Stimulated activated CD8-positive, alpha-beta memory T cell treated with anti-CD3 and anti-CD28 coated beads, Interleukin-15, amount 100 ng/mL, for 4 hours (primary cell): ENCODE results near the gene SLC22A17.
"Not testable (repeated sequence)": the region's sequence is repeated elsewhere in the genome, so short reads cannot be mapped to it uniquely, and the experiment has no call there.

ENCODE experiments used
- DNase-seq, 2 donors: peaks; one replicate each; pipeline ENCODE4 v3.0.0-alpha.2; 2020; ENCODE audit warnings: low read depth in 2 of 2

The SLC22A17 gene

DNA sequence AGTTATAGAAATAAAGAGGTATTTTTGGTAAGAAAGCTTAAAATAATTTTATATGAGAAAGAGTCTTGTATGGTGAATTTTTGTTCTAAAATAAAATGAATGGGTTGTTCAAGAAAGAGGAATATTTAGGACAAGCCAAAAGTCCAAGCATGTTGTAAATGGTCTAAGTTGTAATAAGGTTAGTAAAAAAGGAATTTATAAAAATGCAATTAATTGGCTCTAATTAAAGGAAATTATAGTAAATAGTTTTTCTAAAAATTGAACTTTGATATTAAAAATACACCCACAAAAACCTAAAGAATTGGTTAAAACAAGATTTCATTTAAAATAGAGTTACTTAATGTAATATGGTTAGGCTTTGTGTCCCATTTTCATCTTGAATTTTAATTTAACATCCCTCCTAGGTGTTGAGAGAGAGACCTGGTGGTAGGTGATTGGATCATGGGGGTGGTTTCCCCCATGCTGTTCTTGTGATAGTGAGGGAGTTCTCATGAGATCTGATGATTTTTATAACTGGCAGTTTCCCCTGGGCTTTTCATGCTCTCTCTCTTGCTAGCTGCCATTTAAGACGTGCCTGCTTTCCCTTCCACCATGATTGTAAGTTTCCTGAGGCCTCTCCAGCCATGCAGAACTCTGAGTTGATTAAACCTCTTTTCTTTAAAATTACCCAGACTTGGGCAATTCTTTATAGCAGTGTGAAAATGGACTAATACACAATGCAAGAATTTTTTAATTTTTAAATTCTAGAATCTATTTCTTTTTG, 13.0 kb downstream of the SLC22A17 start:
- no peak for DNase-seq

DNA sequence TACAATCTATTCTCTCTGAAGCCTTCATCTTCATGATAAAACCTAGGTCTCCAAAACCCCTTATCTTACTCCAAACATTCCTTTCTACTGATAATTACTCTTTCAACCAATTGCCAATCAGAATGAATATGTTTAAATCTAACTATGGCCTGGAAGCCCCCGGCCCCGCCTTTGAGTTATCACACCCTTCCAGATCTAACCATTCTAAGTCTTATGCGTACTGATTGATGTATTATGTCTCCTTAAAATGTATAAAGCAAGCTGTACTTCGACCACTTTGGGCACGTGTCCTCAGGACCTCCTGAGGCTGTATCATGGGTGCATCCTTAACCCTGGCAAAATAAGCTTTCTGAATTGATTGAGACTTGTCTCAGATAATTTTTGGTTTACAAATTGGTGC, 17.1 kb downstream of the SLC22A17 start:
- DNase-seq, result no peak

DNA sequence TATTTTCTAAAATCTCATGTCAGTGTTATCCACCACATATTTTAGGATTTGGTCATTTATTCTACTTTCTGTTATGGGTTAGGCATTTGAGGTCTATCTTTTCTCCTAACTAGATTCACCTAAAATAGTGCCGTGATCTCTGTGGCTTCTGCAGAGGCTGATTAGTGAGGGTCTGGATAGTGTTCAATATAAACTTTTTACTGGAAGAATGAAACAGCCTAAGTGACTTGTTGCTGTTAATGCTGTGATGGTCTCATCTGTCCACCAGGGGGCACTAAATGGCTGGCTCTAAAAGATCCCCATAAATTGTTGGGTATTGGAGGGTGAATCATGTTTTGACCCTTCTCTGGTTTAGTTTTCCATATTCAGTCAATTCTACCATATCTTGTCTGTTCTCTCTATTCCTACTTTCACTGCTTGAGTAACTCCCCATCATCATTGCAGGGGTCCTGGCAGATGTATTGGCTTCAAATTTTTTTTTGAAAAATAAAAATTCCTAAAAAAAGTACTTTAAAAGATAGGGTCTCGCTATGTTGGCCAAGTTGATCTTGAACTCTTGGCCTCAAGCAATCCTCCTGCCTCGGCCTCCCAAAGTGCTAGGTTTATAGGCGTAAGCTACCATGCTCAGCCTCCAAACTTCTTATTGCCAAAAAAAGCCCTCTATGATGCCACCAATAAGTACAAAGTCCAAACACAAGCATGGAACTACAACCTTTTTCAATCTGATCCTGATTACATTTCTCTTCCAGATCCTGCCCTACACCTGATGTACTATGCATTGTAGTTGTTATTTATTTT, 24.5 kb downstream of the SLC22A17 start:
- DNase-seq, result peak; percentile 22 to 55

DNA sequence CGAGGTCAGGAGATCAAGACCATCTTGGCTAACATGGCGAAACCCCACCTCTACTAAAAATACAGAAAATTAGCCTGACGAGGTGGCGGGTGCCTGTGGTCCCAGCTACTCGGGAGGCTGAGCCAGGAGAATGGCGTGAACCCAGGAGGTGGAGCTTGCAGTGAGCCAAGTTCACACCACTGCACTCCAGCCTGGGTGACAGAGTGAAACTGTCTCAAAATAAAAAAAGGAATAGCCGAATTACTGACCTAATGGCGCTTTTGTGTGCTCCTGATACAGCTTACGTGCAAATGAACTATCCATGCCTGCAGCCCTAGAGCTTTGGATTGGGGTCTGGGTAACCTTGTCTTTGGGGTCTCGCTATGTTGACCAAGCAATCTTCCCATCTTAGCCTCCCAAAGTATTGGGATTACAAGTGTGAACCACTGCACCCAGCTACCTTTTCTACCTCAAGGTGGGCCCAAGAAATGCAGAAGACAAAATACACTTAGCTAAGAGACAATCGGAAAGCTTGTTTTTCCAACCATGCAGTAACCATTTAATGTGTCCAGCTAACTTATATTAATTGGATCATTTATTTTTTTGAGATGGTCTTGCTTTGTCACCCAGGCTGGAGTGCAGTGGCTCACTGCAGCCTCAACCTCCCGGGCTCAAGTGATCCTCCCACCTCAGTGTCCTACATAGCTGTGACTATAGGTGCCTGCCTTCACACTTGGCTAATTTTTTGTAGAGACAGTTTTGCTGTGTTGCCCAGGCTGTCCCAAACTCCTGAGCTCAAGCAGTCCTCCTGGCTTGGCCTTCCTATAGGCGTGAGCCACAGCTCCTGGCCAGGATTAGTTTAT, 26.0 kb downstream of the SLC22A17 start:
- no peak for DNase-seq

DNA sequence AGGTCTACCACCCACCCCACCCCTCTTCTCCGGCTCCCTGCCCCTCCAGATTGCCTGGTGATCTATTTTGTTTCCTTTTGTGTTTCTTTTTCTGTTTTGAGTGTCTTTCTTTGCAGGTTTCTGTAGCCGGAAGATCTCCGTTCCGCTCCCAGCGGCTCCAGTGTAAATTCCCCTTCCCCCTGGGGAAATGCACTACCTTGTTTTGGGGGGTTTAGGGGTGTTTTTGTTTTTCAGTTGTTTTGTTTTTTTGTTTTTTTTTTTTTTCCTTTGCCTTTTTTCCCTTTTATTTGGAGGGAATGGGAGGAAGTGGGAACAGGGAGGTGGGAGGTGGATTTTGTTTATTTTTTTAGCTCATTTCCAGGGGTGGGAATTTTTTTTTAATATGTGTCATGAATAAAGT, 26.9 kb downstream of the SLC22A17 start:
- DNase-seq, result not testable (repeated sequence)

DNA sequence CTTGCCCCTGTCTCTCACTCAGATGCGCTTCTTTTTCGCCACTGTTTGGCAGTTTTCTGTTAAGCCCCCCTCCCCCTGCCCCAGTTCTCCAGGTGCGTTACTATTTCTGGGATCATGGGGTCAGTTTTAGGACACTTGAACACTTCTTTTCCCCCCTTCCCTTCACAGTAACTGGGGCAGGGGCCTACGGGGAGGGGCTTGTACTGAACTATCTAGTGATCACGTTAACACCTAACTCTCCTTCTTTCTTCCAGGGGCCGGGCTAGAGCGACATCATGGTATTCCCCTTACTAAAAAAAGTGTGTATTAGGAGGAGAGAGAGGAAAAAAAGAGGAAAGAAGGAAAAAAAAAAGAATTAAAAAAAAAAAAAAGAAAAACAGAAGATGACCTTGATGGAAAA, 27.7 kb downstream of the SLC22A17 start:
- no peak for DNase-seq

DNA sequence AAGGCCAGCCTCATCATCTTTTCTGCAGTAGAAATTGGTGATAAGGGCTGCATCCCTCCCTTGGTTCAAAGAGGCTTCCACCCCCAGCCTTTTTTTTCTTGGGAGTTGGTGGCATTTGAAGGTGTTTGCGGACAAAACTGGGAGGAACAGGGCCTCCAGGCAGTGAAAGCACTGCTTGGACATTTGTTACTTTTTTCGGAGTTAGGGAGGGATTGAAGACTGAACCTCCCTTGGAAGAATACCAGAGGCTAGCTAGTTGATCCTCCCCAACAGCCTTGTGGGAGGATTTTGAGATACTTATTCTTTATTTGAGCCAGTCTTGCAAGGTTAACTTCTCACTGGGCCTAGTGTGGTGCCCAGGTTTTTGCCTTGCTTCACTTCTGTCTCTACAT, 28.2 kb downstream of the SLC22A17 start:
- DNase-seq, result no peak

DNA sequence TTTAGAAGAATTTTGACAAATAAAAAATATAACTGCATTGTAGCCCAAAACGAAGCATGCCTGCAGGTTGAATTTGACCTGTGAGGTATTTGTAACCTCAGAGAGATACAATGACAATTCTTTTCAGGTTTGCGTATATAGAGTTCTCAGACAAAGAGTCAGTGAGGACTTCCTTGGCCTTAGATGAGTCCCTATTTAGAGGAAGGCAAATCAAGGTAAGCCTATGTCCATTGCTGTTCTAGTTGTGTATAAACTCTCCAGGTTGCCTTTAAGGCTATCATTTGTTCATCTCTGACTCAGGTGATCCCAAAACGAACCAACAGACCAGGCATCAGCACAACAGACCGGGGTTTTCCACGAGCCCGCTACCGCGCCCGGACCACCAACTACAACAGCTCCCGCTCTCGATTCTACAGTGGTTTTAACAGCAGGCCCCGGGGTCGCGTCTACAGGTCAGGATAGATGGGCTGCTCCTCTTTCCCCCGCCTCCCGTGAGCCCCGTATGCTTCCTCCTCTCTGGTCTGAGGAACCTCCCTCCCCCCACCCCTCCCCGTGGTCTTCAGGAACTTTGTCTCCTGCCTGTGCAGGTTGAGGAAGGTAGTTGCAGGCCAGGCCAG, 28.7 kb downstream of the SLC22A17 start:
- DNase-seq, result no peak

DNA sequence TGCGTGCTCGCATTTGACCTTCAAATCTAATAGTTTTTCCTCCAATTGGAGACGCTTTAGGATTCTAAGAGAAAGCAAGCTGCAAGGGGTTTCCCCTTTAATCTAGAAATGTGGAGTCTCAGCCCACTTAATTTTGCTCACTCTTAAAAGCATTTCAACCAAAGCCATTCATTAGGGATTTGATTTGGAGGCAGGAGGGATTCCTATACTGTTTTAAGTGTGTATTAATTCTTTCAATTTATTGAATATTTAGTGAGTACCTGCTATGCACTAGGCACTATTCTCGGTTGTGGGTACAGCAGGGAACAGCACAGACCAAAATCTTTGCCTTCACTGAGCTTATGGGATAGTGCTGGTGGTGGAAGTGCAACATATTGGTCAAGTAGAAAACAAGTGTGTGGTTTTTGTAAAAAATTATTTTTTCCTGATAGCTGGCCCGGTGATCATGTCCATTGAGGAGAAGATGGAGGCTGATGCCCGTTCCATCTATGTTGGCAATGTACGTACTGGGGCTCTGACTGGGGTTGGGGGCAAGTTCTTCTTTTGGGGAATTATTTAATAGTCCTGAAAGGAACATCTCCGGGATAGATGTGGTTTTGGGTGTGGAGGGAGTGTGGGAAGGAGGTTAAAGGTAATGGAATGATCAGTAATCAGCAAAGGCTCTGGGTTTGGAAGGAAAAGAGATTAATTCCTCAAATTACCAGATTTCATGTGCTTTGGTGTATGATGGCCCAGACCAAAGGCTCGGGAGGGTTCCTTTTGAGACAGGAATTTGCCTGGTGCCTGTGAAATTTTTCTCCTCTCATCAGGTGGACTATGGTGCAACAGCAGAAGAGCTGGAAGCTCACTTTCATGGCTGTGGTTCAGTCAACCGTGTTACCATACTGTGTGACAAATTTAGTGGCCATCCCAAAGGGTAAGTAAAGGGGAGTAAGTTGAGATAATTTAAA, 29.8 kb downstream of the SLC22A17 start:
- DNase-seq, result no peak

DNA sequence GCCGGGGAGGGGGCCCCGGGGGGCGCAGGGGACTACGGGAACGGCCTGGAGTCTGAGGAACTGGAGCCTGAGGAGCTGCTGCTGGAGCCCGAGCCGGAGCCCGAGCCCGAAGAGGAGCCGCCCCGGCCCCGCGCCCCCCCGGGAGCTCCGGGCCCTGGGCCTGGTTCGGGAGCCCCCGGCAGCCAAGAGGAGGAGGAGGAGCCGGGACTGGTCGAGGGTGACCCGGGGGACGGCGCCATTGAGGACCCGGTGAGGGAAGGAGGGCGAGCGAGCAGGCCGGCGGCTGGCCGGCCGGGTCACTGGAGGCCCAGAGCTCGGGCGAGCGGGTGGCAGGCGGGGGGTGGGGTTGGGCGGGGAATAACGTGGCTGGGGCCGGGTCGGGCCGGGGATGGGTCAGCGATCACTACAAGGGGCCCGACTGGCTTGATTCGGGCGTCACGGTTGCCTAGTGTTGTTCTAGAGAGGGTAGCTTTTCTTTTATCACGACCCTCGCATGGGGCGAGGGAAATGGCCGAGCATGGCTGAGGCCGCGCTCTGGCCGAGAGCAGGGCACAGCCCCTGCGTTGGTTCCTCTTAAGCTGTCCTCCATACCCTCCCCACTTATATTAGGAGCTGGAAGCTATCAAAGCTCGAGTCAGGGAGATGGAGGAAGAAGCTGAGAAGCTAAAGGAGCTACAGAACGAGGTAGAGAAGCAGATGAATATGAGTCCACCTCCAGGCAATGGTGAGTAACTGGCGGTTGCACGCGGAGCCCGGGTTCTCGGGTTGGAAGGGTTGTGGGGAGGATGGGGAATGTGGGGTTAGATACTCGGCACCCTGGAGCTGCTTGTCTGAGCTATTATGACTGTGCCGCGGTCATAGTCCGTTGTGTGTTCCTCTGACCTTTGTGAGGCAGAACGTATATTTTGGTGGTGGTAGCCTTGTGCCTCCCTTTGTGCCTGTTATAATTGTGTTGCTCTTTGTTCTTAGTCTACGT, 30.8 kb downstream of the SLC22A17 start:
- peak; percentile 26 to 33 for DNase-seq

DNA sequence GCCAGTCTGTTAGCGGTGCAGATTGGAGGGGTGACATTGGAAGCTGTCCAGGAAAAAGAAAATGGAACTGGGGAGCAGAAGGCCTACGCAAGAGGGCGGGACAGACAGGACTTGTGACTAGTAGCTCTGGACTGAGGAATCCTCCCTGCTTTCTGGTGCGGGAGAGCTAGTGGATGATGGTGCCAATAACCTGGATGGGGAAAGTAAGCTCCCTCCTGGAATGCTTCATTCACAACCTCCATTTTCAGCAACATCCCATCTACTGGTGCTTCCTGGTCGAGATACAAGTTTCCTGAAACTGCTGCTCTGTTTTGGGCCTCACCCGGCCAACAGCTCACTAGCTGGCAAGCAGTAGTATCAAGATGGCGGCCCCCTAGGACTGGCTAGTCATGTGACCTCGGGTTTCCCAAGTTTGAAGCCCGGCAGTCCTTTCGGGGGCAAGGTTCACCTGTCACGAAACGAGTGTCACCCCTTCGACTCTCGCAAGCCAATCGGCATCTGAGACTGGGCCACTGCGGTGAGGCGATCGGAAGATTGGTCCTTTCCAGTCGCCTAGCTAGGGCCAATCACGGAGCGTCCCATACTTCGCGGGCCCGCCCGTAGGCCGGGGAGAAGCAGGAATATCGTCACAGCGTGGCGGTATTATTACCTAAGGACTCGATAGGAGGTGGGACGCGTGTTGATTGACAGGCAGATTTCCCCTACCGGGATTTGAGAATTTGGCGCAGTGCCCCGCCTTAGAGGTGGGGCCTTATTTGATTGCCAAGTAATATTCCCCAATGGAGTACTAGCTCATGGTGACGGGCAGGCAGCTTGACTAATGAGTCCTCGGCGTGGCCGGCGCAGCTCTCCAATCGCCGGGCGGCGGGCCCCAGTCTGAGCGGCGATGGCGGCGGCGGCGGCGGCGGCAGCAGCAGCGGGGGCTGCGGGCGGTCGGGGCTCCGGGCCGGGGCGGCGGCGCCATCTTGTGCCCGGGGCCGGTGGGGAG, 31.8 kb downstream of the SLC22A17 start, which contains the start of gene PABPN1:
TSS of gene PABPN1 (plus strand) at position 874 of the 988 bp plus-strand sequence. CDS start at position 887, 13 bp downstream.
- DNase-seq, result peak; percentile 94 to 97

DNA sequence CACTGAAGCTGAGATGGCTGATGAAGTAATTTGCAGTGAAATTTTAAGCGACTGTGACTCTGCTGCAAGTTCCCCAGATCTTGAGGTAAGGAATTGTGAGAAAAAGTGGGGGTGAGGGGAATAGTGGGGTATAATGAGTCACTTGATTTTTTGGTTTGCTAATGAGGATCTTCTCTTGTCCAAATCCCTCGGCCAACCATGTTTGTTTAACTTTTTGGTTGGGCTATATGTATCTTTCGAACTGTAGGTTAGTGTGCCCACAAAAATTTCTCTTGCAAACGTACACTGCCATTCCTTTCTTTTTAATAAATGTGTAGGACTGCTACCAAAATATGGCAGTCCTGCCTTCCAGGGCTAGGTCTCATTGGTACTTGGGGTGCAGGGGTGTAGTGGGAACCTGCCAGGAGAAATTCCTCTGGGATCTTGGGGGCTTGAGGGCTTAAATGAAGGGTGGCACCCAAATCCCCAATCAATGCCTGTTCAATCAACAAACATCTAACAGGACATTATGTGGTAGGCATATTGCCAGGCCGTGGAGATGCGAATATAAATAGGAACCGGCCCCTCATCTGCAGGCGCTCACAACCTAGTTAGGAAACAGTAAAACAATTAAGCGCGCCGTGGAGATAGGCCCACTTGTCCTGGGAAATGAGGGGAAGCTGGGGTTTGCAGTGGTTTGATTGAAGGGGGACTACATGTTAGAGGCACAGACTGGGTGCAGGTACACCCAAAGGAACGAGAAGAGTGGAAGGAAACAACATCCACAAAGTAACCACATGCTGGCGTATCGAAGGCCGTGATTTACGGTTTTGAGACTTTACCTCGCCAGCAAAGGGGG, 32.7 kb downstream of the SLC22A17 start:
- no peak for DNase-seq

DNA sequence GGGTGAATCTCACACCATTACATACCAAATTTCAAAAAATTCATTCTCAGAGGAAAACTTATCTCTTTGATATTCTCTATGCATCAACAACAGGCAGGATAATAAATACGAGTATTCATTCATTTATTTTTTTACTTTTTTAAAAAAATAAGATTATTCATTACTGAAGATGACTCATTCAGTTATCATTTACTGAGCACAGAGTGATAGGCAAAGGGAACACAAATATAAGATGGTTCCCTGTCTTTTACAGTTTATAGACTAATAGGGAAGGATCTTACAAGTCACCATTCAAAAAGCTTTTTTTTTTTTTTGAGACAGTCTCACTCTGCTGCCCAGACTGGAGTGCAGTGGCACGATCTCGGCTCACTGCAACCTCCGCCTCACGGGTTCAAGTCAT, 36.4 kb downstream of the SLC22A17 start:
- no peak for DNase-seq

DNA sequence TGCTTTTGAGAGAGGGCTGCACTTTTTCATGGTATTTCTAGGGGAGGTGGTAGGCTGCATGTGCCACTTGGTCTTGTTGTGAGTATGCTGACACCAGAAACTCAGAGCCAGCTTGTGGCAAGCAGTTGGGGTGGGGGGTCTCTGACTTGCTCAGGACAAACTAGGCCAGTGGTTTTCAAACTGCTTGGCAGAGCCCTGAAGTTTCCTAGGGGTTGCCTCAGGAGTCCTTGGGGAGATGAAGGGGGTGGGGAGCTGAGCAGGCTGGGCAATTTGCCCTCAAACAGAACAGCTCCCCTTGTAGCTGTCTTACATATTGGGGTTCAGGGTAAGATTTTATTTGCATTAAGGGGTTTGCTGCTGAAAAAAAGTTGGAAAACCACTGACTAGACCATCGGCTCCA, 42.1 kb downstream of the SLC22A17 start:
- DNase-seq, result no peak

DNA sequence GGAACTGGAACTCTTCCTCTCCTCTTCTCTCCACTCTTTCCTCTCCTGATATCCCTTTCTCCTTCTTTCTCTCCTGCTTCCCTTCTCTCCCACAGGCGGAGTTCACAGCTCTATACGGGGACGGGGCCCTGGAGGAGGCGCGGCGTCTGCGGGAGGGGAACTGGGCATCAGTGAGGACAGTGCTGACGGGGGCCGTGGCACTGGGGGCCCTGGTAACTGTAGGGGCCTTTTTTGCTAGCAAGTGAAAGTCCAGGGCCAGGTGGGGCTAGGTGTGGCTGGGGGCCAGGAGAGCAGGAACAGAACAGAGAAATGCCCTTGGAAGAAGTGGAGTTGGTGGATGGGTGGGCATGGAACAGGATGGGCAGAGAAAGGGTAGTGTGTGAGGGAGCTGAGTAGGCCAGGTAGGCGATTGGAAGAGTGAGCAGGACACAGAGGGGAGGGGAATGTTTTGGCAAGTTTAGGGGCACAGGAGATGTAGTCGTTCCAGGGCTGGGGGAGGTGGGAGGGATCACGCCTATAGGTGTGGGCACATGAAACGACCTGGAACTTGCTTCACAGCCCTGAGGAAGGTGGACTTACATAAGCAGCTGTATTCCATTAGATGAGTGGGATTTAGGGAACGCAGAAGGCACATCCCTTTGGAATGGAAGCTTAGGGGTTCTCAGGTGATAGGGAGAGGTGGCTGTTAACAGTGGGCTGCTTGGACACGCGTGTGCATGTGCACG, 43.8 kb downstream of the SLC22A17 start:
- no peak for DNase-seq
